GM18505 (cell line): Measurements from ENCODE around the gene COPS9.

ENCODE experiments used
- ATAC-seq: cut with Tn5 transposase; IDR thresholded peaks from one replicate; pipeline ENCODE4 v1.9.1; 2021; ENCODE audit not compliant: unreplicated experiment
- POLR2A ChIP-seq: IDR thresholded peaks from 4 replicates; pipeline ENCODE4 v1.6.1; 2011; ENCODE audit warnings: borderline replicate concordance; ENCODE audit not compliant: insufficient read depth, insufficient read length; ENCODE audit errors: extremely low read depth

Gene COPS9

DNA sequence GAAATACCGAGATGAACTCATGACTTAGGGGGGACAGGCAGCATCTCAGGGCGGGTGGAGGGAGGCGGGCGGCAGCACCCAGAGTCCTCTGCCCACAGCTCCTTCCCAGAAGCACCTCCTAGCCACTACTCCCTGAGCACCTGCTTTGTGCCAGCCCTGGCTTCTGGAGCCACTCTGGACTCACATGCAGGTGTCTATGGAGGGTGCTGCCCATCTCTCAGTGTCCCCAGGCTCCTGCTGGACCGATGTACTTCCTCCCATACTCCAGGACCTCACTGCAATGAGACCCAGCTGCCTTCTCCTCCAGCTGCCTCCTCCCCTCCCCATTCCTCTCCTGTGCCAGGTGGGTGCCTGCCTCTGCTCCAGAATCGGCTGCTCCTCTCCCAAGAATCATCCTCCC is 26.4 kb upstream of the COPS9 start:
- ATAC-seq = no peak
- TF ChIP-seq POLR2A = no peak

- ATAC-seq = no peak
- TF ChIP-seq POLR2A = no peak
Observed at GRCh38 chr2:240162032-240162431, 25.9 kb upstream of the COPS9 start.

DNA sequence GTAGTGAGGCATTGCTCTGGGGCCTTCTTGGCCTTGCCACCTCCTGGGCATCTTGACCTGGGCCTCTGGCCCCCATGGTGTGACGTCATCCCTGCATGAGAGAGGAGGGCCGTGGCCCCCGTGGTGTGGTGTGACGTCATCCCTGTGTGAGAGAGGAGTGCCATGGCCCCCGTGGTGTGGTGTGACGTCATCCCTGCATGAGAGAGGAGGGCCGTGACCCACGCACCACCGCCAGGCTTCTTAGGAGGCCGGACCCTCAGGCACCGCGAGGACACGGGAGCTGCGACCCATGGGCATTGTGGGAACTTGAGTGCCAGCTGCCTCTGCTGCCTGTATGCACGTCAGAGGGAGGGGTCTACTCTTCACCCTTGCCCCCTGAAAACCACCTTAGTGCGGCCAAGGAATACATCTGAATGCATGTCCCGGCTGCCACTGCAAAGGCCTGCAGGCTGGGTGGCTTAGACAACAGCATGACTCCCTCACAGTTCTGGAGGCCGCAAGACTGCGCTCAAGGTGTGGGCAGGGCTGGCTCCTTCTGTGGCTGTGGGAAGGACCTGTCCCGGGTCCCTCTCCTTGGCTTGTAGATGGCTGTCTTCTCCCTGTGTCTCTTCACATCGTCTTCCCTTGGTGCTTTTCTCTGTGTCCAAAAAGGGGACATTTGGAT is 25.1 kb upstream of the COPS9 start:
- no peak for ATAC-seq
- no peak for TF ChIP-seq POLR2A

DNA sequence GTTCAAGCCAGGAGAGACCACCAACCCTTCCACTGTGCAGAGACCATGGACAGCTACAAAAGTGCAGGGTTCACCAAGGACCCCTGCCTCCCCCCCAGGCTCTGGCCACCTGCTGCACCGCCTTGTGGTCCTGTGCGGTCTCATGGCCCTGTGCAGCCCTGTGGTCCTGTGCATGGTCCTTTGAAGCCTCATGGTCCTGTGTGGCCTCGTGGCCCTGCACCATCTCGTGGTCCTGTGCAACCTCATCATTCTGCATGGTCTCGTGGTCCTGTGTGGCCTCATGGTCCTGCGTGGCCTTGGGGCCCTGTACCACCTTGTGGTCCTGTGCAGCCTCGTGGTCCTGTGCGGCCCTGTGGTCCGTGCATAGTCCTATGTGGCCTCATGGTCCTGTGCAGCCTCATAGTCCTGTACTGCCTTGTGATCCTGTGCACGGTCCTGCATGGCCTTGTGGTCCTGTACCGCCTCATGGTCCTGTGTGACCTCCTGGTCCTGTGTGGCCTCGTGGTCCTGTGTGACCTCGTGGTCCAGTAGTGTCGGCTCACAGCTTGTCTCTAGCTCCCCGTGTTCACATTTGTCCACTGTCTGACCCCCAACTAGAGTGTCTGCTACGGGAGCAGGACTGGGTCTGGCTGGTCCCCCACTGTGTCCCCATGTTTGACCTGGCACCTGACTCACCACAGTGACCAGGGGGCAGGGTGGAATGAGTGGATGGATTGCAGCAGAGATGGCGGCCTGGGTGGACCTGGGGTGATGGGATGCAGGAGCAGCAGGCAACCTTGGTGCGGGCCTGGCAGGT is 24.4 kb upstream of the COPS9 start:
- no peak for TF ChIP-seq POLR2A
- ATAC-seq = no peak

DNA sequence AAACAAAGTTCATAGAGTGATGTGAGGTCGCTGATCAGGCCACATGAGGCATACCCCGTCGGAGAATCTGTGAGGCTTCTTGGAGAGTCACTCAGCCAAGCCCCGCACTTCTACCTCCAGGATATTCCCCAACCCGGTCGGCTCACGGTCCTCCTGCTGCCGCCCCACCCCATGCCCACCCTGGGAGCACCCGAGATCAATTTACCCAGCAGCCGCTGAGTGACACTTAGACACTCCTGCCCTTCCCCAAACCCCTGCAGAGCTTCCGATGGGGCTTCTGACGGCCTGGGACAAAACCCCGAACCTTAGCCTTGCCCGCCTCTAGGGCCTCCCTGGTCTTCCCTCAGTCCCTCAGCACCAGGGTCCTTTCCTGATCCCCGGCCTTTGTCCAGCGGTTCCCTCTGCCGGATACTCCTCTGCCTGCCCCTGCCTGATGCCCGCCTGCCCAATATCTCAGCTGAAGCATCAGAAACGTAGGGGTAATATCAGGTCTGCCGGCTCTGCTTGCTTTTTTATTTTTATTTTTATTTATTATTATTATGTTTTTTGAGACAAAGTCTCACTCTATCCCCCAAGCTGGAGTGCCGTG is 23.2 kb upstream of the COPS9 start:
- TF ChIP-seq POLR2A = no peak
- no peak for ATAC-seq

DNA sequence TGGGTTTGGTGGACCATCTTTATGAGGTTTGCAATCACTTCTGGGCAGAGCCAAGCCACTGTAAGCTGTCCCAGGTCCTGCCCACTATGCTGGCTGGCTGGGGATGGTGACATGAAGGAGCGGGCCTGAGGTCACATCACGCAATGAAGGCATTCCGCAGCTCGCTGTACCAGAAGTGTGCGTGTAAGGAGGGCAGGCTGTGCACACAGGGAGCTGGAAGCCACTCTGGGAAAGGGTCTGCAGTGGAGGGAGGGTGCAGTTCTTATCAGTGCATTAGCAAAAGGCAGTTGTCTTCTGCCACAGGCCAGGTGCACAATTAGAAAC is 21.0 kb upstream of the COPS9 start:
- ATAC-seq = no peak

DNA sequence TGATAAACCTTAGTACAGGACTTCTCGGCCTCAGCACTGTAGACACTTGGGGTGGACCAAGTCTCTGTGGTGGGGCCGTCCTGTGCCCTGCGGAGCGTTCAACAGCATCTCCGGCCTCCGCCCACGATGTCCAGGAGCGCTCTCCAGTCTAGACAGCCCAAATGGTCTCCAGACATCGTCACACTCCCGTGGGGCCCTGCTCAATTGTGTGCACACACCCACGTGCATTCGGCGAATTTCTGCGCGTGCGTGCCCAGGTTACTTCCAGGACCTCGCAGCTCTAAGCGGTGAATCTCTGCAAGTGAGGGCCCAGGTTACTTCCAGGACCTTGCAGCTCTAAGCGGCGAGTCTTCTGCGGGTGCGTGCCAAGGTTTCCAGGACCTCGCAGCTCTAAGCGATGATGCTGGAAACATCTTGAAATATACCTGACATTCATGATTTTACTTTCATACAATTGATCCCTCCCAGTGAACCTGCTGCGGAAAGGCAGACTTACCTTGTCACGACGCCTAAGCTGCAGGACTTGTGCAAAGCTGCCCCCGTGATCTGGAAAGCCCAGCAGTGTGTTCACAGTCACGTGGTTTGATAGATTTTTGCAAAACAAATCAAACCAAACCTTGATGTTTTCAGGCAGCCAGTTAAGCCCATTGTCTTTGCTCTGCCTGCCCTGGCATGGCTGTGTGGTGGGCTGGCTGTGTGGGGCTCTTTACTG is 20.5 kb upstream of the COPS9 start:
- no peak for TF ChIP-seq POLR2A

More for the DNA sequence above, 21.0 kb upstream of the COPS9 start:
- no peak for TF ChIP-seq POLR2A

DNA sequence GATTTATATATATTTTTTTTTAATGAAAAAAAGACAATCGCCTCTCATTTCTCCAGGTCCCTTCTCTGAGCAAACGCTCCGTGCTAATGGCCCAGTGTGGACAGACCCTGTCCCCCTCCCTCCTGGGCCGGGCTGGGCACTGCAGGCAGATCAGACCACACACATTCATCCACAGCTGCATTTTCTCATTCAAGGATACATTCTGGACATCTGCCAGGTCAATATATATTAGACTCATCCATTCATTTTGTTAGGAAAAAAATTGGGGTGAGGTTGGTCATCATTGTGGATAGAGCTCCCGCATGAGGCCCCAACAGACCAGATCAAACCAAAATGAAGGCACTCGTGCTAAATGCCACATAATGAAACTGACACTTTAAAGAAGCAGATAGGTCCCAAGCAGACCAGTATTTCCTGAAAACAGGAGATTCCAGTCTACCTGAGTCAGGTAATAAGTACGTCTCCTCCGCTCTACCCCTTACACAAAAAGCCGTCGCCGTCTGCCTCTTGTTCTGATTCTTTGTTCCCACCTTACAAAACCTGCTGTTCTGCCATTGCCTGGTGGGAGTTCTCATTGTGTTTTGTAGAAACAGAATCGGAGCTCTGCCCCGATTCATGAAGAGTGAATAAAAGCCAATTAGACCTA is 19.8 kb upstream of the COPS9 start:
- no peak for TF ChIP-seq POLR2A
- no peak for ATAC-seq

More for the DNA sequence above, 20.5 kb upstream of the COPS9 start:
- no peak for ATAC-seq

DNA sequence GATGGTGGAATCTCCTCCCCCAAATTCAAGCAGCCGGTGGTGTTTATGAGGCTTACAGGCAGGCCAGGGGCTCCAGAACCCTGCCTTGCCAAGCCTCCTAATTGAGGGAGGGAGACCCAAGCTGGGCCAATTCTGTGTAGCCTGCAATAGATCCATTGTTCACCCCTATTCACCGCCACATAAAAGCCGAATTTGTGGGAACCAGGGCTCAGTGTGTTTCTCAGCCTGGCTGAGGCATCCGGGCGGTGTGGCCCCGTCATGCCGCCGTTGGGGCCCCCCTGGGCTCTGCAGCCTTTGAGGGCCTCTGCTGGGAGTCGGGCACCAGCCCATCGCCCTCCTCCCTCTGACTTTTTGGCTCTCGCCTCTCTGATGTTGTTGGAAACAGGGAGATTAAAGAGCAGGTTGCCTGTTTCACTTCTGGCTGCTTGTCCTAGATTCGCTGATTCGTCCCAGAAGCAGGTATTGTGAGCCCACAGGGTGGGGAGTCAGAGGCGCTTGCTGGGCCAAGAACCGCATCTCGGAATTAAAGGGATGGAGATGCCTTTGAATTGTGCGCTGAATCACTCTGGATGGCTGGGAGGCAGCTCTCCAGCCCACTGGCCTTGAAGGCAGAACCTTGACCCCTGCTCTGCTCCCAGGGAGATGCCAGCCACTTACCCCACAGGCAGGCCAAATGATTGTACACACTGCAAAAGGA is 19.1 kb upstream of the COPS9 start:
- TF ChIP-seq POLR2A = no peak
- ATAC-seq = no peak

DNA sequence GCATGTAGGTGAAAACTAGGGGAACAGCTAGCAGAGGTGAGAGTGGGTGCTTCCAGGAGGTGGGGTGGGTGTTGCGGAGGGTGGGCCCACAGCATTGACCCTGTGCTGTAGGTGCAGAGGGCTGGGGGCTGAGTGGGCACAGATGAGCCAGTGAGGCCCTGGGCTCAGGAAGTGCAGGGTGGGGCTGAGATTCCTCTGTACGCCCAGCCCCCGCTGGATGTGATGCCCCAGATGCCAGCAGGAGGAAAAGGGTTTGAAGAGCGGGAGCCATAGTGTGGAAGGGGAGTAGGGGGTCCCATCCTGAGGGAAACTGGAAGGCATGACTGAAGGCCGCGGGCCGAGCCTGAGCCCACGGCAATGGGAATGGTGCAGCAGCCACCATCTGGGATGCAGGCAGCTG is 18.5 kb upstream of the COPS9 start:
- ATAC-seq = no peak
- no peak for TF ChIP-seq POLR2A

- TF ChIP-seq POLR2A = no peak
- ATAC-seq = no peak
Observed at GRCh38 chr2:240153418-240153817, 17.3 kb upstream of the COPS9 start.

DNA sequence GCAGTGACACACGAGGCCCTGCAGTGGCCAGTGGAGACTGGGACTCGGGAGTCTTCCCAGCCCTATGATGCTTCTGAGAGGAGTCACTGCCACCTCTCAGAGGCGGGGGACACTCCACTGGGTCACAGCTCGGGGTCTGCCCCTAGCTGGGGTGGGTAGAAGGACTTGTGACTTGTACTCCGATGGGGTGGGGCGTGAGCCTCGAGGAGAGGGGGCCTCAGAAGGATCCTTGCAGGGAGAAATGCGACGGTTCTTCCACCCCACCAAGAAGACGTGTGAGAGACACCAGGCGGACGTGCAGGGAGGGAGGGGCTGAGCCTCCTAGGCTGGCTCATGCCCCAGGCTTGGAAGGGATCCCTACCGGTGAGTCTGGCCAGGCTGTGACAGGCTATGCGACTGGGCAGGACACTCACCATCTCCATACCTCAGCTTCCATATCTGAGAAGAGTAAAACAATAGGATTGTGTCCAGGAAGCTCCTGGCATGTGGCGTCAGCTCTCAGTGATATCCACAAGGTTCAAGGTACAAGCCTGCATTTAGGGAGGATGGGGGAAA is 15.4 kb upstream of the COPS9 start:
- no peak for TF ChIP-seq POLR2A
- no peak for ATAC-seq
